H1 (cell line): Measurements from ENCODE around the gene USH2A. TPM values are rescaled to one million over a fixed set of nuclear protein-coding genes. Genes with fewer than 3 reads are reported as not detected.

Source experiments
- CTCF ChIA-PET: fragments of 300-600 bp; sonication (Branson Sonifier 250); formaldehyde crosslinking; loops from one replicate; lab custom pipeline; 2021; ENCODE audit not compliant: partially characterized antibody; lab: Charles Lee
- POLR2A ChIA-PET: fragments of 300-600 bp; sonication (Branson Sonifier 250); formaldehyde crosslinking; loops from one replicate; lab custom pipeline; 2021; ENCODE audit warnings: inconsistent platforms; ENCODE audit not compliant: partially characterized antibody; lab: Charles Lee
- DNase-seq, 2 experiments: peaks; one replicate each; pipeline versions ENCODE4 v3.0.0 to v3.0.0-alpha.2; 2010 to 2022; ENCODE audit warnings: low spot score in 2 of 2, low read depth in 1 of 2, mixed read lengths in 1 of 2
- FAIRE-seq: peaks from 2 replicates; lab custom pipeline; 2011; peaks lifted over from hg19 to GRCh38; lab: Jason Lieb, UNC
- H2AFZ ChIP-seq: 2 replicates; pipeline ENCODE4 v1.8.1; 2012; ENCODE audit warnings: low read length, inconsistent platforms
- H2AK5ac ChIP-seq: 2 replicates; pipeline ENCODE4 v1.6.1; 2013; ENCODE audit warnings: low read depth, low read length
- H2BK120ac ChIP-seq: replicated peaks from 2 replicates; pipeline ENCODE3; 2013; ENCODE audit warnings: low read depth, low read length, inconsistent platforms
- H2BK12ac ChIP-seq: 2 replicates; pipeline ENCODE4 v1.6.1; 2013; ENCODE audit warnings: low read depth, low read length
- H2BK15ac ChIP-seq: 2 replicates; pipeline ENCODE4 v1.6.1; 2013; ENCODE audit warnings: low read length
- H2BK20ac ChIP-seq: 2 replicates; pipeline ENCODE4 v1.6.1; 2013; ENCODE audit warnings: low read length
- H2BK5ac ChIP-seq: 2 replicates; pipeline ENCODE4 v1.6.1; 2013; ENCODE audit warnings: low read depth, low read length
- H3K14ac ChIP-seq: 2 replicates; pipeline ENCODE4 v1.6.1; 2013; ENCODE audit warnings: inconsistent platforms; ENCODE audit not compliant: insufficient read length
- H3K18ac ChIP-seq: 2 replicates; pipeline ENCODE4 v1.6.1; 2013; ENCODE audit warnings: low read length; ENCODE audit errors: extremely low read depth
- H3K23ac ChIP-seq: 2 replicates; pipeline ENCODE4 v1.6.1; 2013; ENCODE audit warnings: inconsistent platforms; ENCODE audit not compliant: insufficient read length
- H3K23me2 ChIP-seq: 2 replicates; pipeline ENCODE4 v1.6.1; 2013; ENCODE audit warnings: low read depth, low read length
- H3K27ac ChIP-seq: 2 replicates; pipeline ENCODE4 v1.6.1; 2011; ENCODE audit warnings: low read depth, low read length, inconsistent platforms
- H3K27me3 ChIP-seq, 4 experiments: replicated peaks in 1 of 4; 1 replicate in 1 of 4; 2 replicates in 3 of 4; pipeline versions ENCODE4 v1.6.1 to v1.8.1; 2011 to 2013; ENCODE audit warnings: low read length in 3 of 4, mild to moderate bottlenecking in 3 of 4, inconsistent platforms in 2 of 4, mixed read lengths in 2 of 4, moderate library complexity in 1 of 4; ENCODE audit not compliant: control insufficient read depth in 3 of 4, insufficient read depth in 3 of 4; ENCODE audit errors: extremely low read depth in 1 of 4
- H3K36me3 ChIP-seq, 4 experiments: 2 replicates each; pipeline versions ENCODE4 v1.6.1 to v1.8.1; 2011 to 2013; ENCODE audit warnings: mild to moderate bottlenecking in 4 of 4, low read length in 3 of 4, moderate library complexity in 2 of 4, control low read depth in 1 of 4, inconsistent platforms in 1 of 4; ENCODE audit not compliant: insufficient read depth in 4 of 4, control insufficient read depth in 2 of 4
- H3K4ac ChIP-seq: replicated peaks from 2 replicates; pipeline ENCODE3; 2013; ENCODE audit warnings: low read length, low read depth, mixed read lengths, inconsistent platforms; ENCODE audit not compliant: insufficient read length
- H3K4me1 ChIP-seq, 4 experiments: replicated peaks in 1 of 4; 1 replicate in 1 of 4; 2 replicates in 3 of 4; pipeline versions ENCODE4 v1.6.1 to v1.8.1; 2011 to 2013; ENCODE audit warnings: low read length in 3 of 4, inconsistent platforms in 2 of 4, mixed read lengths in 1 of 4; ENCODE audit not compliant: insufficient read depth in 4 of 4, control insufficient read depth in 3 of 4
- H3K4me2 ChIP-seq, 2 experiments: 2 replicates each; pipeline versions ENCODE4 v1.6.1 to v1.8.1; 2011 to 2013; ENCODE audit warnings: low read depth in 2 of 2, low read length in 2 of 2, control low read depth in 1 of 2, inconsistent platforms in 1 of 2, mild to moderate bottlenecking in 1 of 2; ENCODE audit not compliant: insufficient read depth in 1 of 2
- H3K4me3 ChIP-seq, 4 experiments: fragments of 200-600, 300-600 bp in 1 of 4; sonication (generic), shearing (Covaris generic), sonication (Bioruptor Twin) in 1 of 4; 2 replicates each; pipeline versions ENCODE4 v1.5.1 to v1.8.1; 2011 to 2016; ENCODE audit warnings: low read length in 4 of 4, low read depth in 3 of 4, control low read depth in 2 of 4, inconsistent platforms in 2 of 4, mild to moderate bottlenecking in 2 of 4, mixed read lengths in 1 of 4, moderate library complexity in 1 of 4; ENCODE audit not compliant: insufficient read depth in 2 of 4; ENCODE audit errors: extremely low read depth in 1 of 4
- H3K56ac ChIP-seq: replicated peaks from 2 replicates; pipeline ENCODE3; 2013; ENCODE audit warnings: low read depth, mild to moderate bottlenecking, mixed read lengths, low read length, inconsistent platforms; ENCODE audit not compliant: insufficient read length
- H3K79me1 ChIP-seq: 2 replicates; pipeline ENCODE4 v1.6.1; 2013; ENCODE audit warnings: low read depth, low read length, control low read depth
- H3K79me2 ChIP-seq, 2 experiments: 2 replicates each; pipeline versions ENCODE4 v1.6.1 to v1.8.1; 2012 to 2013; ENCODE audit warnings: low read length in 2 of 2, mild to moderate bottlenecking in 2 of 2, inconsistent platforms in 1 of 2; ENCODE audit not compliant: insufficient read depth in 2 of 2, control insufficient read depth in 1 of 2
- H3K9ac ChIP-seq, 4 experiments: replicated peaks in 1 of 4; 1 replicate in 1 of 4; 2 replicates in 3 of 4; pipeline versions ENCODE4 v1.6.1 to v1.8.1; 2011 to 2013; ENCODE audit warnings: low read depth in 3 of 4, low read length in 3 of 4, control low read depth in 2 of 4, mild to moderate bottlenecking in 2 of 4, moderate library complexity in 2 of 4, inconsistent platforms in 1 of 4; ENCODE audit errors: extremely low read depth in 1 of 4
- H3K9me3 ChIP-seq, 2 experiments: 2 replicates each; pipeline versions ENCODE4 v1.6.1 to v1.8.1; 2012 to 2013; ENCODE audit warnings: mild to moderate bottlenecking in 2 of 2, moderate library complexity in 2 of 2, control low read depth in 1 of 2, inconsistent platforms in 1 of 2, low read depth in 1 of 2, low read length in 1 of 2, mixed read lengths in 1 of 2; ENCODE audit not compliant: insufficient read depth in 2 of 2
- H4K20me1 ChIP-seq, 2 experiments: replicated peaks in 1 of 2; 2 replicates each; pipeline versions ENCODE3 to v1.8.1; 2011 to 2013; ENCODE audit warnings: inconsistent platforms in 2 of 2, low read length in 2 of 2, mild to moderate bottlenecking in 1 of 2; ENCODE audit not compliant: insufficient read depth in 2 of 2, control insufficient read depth in 1 of 2
- H4K5ac ChIP-seq: 2 replicates; pipeline ENCODE4 v1.6.1; 2013; ENCODE audit warnings: low read length, low read depth, mixed read lengths, inconsistent platforms; ENCODE audit not compliant: insufficient read length
- H4K8ac ChIP-seq: 2 replicates; pipeline ENCODE4 v1.8.0; 2013; ENCODE audit warnings: mild to moderate bottlenecking, moderate library complexity, low read length, inconsistent platforms; ENCODE audit not compliant: insufficient read depth; ENCODE audit errors: extremely low read depth
- H4K91ac ChIP-seq: replicated peaks from 2 replicates; pipeline ENCODE3; 2013; ENCODE audit warnings: low read length, mixed read lengths, inconsistent platforms; ENCODE audit not compliant: insufficient read length
- CHD1 ChIP-seq: IDR thresholded peaks from 2 replicates; pipeline ENCODE4 v1.6.1; 2012; ENCODE audit warnings: low read depth, low read length, improper control_type of control experiment
- RBBP5 ChIP-seq: IDR thresholded peaks from 2 replicates; pipeline ENCODE4 v1.7.1; 2012; ENCODE audit warnings: low read depth, mild to moderate bottlenecking, inconsistent platforms, low read length, moderate library complexity, borderline replicate concordance
- RFX5 ChIP-seq: IDR thresholded peaks from 2 replicates; pipeline ENCODE4 v1.6.1; 2011; ENCODE audit warnings: low read depth, low read length, improper control_type of control experiment, borderline replicate concordance
- SP4 ChIP-seq: IDR thresholded peaks from 2 replicates; pipeline ENCODE4 v1.6.1; 2012; ENCODE audit warnings: low read length, inconsistent platforms
- SUZ12 ChIP-seq: fragments of 200-600 bp; sonication (generic); IDR thresholded peaks from 2 replicates; pipeline ENCODE4 v1.6.1; 2012; ENCODE audit warnings: mild to moderate bottlenecking, inconsistent platforms, low read length, moderate library complexity, mixed read lengths
- TBP ChIP-seq: IDR thresholded peaks from 2 replicates; pipeline ENCODE4 v1.6.1; 2011; ENCODE audit warnings: low read depth, low read length, improper control_type of control experiment
- TCF12 ChIP-seq: IDR thresholded peaks from 2 replicates; pipeline ENCODE4 v1.6.1; 2011; ENCODE audit warnings: low read depth, mild to moderate bottlenecking, low read length
- TEAD4 ChIP-seq: IDR thresholded peaks from 2 replicates; pipeline ENCODE4 v1.6.1; 2012; ENCODE audit warnings: low read depth, low read length, inconsistent platforms, mixed read lengths
- WGBS, 2 experiments: shearing (Covaris generic) in 1 of 2; methylation state at CpG; one replicate each; pipeline versions ENCODE4 v1.1.6 to v1.1.7; 2013 to 2015; ENCODE audit warnings: low lambda C conversion rate in 2 of 2, mixed read lengths in 2 of 2, inconsistent platforms in 1 of 2, low coverage in 1 of 2, missing lambda C conversion rate in 1 of 2; ENCODE audit not compliant: insufficient replicate concordance in 2 of 2, insufficient coverage in 1 of 2, insufficient read length in 1 of 2; ENCODE audit errors: extremely low coverage in 1 of 2, missing lambda C conversion rate in 1 of 2; 5-methylcytosine and 5-hydroxymethylcytosine counted together
- polyA plus RNA-seq, 7 experiments: library from polyadenylated mRNA; depleted of rRNA in 3 of 7; stranded (reverse) in 5 of 7; unstranded in 2 of 7; fragments of >200 nt in 5 of 7; fragments of 200-250 nt in 2 of 7; gene quantifications; 1 replicate in 5 of 7; 2 replicates in 1 of 7; 4 replicates in 1 of 7; pipeline versions ENCODE4 v1.2.1 to v1.2.3, GENCODE V29; 2011 to 2013; ENCODE audit warnings: missing spikeins in 2 of 7, mixed read lengths in 2 of 7
- total RNA-seq: library from RNA; stranded (reverse); fragmentation: NEBNext Ultra II Directional; extraction: Animal tissue kit (Norgen Biotek cat#: 25700); gene quantifications from 2 replicates; pipeline ENCODE4 v1.2.1, GENCODE V29; 2021
- TF ChIP-seq, protein P1 (sequence below), 3 experiments: IDR thresholded peaks; 1 replicate in 2 of 3; 2 replicates in 1 of 3; pipeline versions ENCODE4 v1.5.1 to v1.6.1; 2011; ENCODE audit warnings: low read length in 3 of 3, mild to moderate bottlenecking in 3 of 3, inconsistent platforms in 2 of 3, low read depth in 1 of 3, moderate library complexity in 1 of 3; ENCODE audit not compliant: insufficient read depth in 1 of 3; ENCODE audit errors: control extremely low read depth in 1 of 3
- TF ChIP-seq, protein P2 (sequence below): IDR thresholded peaks from 2 replicates; pipeline ENCODE4 v1.6.1; 2012; ENCODE audit warnings: inconsistent platforms

USH2A gene
- total and polyA plus RNA-seq, 2 of the 8 experiments (the other 6 are each of a cell fraction or from before 2014, with no cell fraction given) = 0.02 to 0.17 TPM

DNA sequence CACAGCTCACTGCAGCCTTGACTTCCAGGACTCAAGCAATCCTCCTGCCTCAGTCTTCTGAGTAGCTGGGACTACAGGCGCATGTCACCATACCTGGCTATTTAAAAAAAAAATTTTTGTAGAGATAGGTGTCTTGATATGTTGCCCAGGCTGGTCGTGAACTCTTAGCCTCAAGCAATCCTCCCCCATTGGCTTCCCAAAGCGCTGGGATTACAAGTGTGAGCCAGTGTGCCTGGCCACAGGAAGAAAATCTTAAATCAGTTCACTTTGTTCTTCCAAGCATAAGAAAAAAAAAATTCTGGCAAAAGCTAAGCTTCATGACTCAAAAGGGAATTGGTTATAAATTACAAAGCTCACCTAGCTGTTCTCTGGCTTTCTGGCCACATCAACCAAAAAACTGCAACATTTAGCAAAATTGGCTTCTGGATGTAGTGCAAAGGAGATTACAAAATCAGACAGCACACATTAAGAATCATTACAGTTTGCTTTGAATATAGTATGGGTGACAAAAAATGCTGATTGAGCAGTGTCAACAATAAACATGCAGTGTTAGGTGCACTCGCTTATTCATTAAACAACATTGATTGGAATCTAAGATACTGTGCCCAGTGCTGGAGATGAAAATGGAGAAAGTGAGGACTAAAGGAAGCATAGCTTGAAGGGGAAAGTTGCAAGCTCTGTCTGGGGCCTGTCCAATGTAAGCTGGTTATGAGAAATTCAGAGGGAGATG lies 779.5 kb downstream of the USH2A start:
- Histone ChIP-seq H3K27me3 (no peaks in the 10 kb centered on the region), H2BK20ac (no peak overlapping the region), H3K9me3 (no peaks in the 10 kb centered on the region), H4K5ac (no peak overlapping the region), H3K9ac (no peak overlapping the region), H2BK5ac (no peak overlapping the region), H3K79me2 (no peaks in the 10 kb centered on the region), H3K23me2 (no peaks in the 10 kb centered on the region; the same call in 1 of the 2 replicates), H3K36me3 (no peaks in the 10 kb centered on the region), H4K91ac (no peak overlapping the region), H2BK12ac (no peak overlapping the region), H2BK15ac (no peak overlapping the region), H3K23ac (no peak overlapping the region), H3K4me1 (peaks cover 0 to 7% (median 0%) of the 10 kb centered on the region in 4 experiments; a peak in 3 of 7 replicates), H2BK120ac (no peak overlapping the region), H3K4ac (no peak overlapping the region), H3K4me3 (no peak overlapping the region), H3K27ac (no peak overlapping the region), H2AK5ac (no peak overlapping the region), H4K20me1 (no peaks in the 10 kb centered on the region), H3K56ac (no peak overlapping the region), H3K79me1 (no peaks in the 10 kb centered on the region), H3K18ac (no peak overlapping the region), H2AFZ (no peak overlapping the region), H3K4me2 (no peak overlapping the region), H3K14ac (no peak overlapping the region), H4K8ac (no peak overlapping the region)
- DNase-seq (no peak), FAIRE-seq (no peak)
- 84% methylated on average over 4 of the region's 4 CpGs; no CpG with 5 or more reads in 1 of the 2 experiments for WGBS, 2 experiments
- POLR2A ChIA-PET = no interaction called here
- CTCF ChIA-PET = interaction anchor here (1.2 to 1.6 kb wide), 2 partner anchors 11 to 37 kb away, joined by 3 read pairs; no protein-coding TSS in a partner anchor
- TF ChIP-seq, protein P1, sequence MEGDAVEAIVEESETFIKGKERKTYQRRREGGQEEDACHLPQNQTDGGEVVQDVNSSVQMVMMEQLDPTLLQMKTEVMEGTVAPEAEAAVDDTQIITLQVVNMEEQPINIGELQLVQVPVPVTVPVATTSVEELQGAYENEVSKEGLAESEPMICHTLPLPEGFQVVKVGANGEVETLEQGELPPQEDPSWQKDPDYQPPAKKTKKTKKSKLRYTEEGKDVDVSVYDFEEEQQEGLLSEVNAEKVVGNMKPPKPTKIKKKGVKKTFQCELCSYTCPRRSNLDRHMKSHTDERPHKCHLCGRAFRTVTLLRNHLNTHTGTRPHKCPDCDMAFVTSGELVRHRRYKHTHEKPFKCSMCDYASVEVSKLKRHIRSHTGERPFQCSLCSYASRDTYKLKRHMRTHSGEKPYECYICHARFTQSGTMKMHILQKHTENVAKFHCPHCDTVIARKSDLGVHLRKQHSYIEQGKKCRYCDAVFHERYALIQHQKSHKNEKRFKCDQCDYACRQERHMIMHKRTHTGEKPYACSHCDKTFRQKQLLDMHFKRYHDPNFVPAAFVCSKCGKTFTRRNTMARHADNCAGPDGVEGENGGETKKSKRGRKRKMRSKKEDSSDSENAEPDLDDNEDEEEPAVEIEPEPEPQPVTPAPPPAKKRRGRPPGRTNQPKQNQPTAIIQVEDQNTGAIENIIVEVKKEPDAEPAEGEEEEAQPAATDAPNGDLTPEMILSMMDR (IDR thresholded peaks at IDR 0.05; ENCODE audit: control extremely low read depth in 1 of 3, insufficient read depth in 1 of 3, low read depth in 1 of 3, low read length in 3 of 3) = no peak
- TF ChIP-seq SUZ12 (no peak), SP4 (no peak), RFX5 (no peak), CHD1 (no peak), RBBP5 (no peak), TEAD4 (no peak), TCF12 (no peak), TBP (no peak)
- TF ChIP-seq, protein P2, sequence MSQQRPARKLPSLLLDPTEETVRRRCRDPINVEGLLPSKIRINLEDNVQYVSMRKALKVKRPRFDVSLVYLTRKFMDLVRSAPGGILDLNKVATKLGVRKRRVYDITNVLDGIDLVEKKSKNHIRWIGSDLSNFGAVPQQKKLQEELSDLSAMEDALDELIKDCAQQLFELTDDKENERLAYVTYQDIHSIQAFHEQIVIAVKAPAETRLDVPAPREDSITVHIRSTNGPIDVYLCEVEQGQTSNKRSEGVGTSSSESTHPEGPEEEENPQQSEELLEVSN = no peak
